Smooth muscle cell (in vitro differentiated cells): Measurements from ENCODE around the gene HPS4. TPM values are rescaled to one million over a fixed set of nuclear protein-coding genes. Genes with fewer than 3 reads are reported as not detected.
"Not testable (repeated sequence)": the region's sequence is repeated elsewhere in the genome, so short reads cannot be mapped to it uniquely, and the experiment has no call there.

Experiments used
- DNase-seq: peaks from one replicate; lab custom pipeline; 2025; ENCODE audit not compliant: unreplicated experiment; lab: John Stamatoyannopoulos, UW
- H2AFZ ChIP-seq: fragments of 200-600 bp; sonication (generic); 2 replicates; pipeline ENCODE4 v1.6.0; 2016; ENCODE audit warnings: antibody characterized with exemption, low read depth, mild to moderate bottlenecking
- H3F3A ChIP-seq: fragments of 200-600 bp; sonication (generic); 2 replicates; pipeline ENCODE4 v1.6.0; 2017; ENCODE audit warnings: antibody characterized with exemption, low read depth
- H3K27ac ChIP-seq: fragments of 200-600 bp; sonication (generic); 2 replicates; pipeline ENCODE4 v1.5.1; 2016; ENCODE audit warnings: low read depth, mild to moderate bottlenecking
- H3K27me3 ChIP-seq: fragments of 200-600 bp; sonication (generic); 2 replicates; pipeline ENCODE4 v1.6.1; 2016; ENCODE audit warnings: low read depth, mild to moderate bottlenecking
- H3K36me3 ChIP-seq: fragments of 200-600 bp; sonication (generic); 2 replicates; pipeline ENCODE4 v1.5.1; 2016; ENCODE audit warnings: low read depth
- H3K4me1 ChIP-seq: fragments of 200-600 bp; sonication (generic); 2 replicates; pipeline ENCODE4 v1.5.1; 2016; ENCODE audit warnings: low read depth
- H3K4me2 ChIP-seq: fragments of 200-600 bp; sonication (generic); 2 replicates; pipeline ENCODE4 v1.6.0; 2016; ENCODE audit warnings: mild to moderate bottlenecking
- H3K4me3 ChIP-seq: fragments of 200-600 bp; sonication (generic); 2 replicates; pipeline ENCODE4 v1.5.1; 2016; ENCODE audit warnings: mild to moderate bottlenecking
- H3K79me2 ChIP-seq: fragments of 200-600 bp; sonication (generic); 2 replicates; pipeline ENCODE4 v1.6.0; 2016; ENCODE audit warnings: low read depth, mild to moderate bottlenecking
- H3K9ac ChIP-seq: fragments of 200-600 bp; sonication (generic); 2 replicates; pipeline ENCODE4 v1.6.0; 2016; ENCODE audit warnings: low read depth
- H3K9me3 ChIP-seq: fragments of 200-600 bp; sonication (generic); replicated peaks from 2 replicates; pipeline ENCODE4 v1.5.1; 2016; ENCODE audit warnings: low read depth
- H4K20me1 ChIP-seq: fragments of 200-600 bp; sonication (generic); 2 replicates; pipeline ENCODE4 v1.6.0; 2016; ENCODE audit warnings: low read depth
- WGBS: methylation state at CpG from one replicate; pipeline ENCODE4 v1.1.7; 2016; ENCODE audit warnings: low lambda C conversion rate; 5-methylcytosine and 5-hydroxymethylcytosine counted together
- polyA plus RNA-seq: library from polyadenylated mRNA; unstranded; fragments of >200 nt; fragmentation: Nextera tagmentation; extraction: Ambion mirVana; gene quantifications from 2 replicates; pipeline ENCODE4 v1.2.1, GENCODE V29; 2016
- total RNA-seq: library from RNA; depleted of rRNA; stranded (reverse); fragments of >200 nt; gene quantifications from 2 replicates; pipeline ENCODE4 v1.2.3, GENCODE V29; 2014
- TF ChIP-seq, protein P1 (sequence below): fragments of 200-600 bp; sonication (generic); IDR thresholded peaks from 2 replicates; pipeline ENCODE4 v1.5.1; 2017; ENCODE audit warnings: borderline replicate concordance, mild to moderate bottlenecking, antibody characterized with exemption; ENCODE audit not compliant: insufficient read depth, poor library complexity, severe bottlenecking

HPS4 gene
- total RNA-seq (23.5 and 46.3 TPM in 2 replicates), polyA plus RNA-seq (18.2 and 21.2 TPM in 2 replicates)

DNA sequence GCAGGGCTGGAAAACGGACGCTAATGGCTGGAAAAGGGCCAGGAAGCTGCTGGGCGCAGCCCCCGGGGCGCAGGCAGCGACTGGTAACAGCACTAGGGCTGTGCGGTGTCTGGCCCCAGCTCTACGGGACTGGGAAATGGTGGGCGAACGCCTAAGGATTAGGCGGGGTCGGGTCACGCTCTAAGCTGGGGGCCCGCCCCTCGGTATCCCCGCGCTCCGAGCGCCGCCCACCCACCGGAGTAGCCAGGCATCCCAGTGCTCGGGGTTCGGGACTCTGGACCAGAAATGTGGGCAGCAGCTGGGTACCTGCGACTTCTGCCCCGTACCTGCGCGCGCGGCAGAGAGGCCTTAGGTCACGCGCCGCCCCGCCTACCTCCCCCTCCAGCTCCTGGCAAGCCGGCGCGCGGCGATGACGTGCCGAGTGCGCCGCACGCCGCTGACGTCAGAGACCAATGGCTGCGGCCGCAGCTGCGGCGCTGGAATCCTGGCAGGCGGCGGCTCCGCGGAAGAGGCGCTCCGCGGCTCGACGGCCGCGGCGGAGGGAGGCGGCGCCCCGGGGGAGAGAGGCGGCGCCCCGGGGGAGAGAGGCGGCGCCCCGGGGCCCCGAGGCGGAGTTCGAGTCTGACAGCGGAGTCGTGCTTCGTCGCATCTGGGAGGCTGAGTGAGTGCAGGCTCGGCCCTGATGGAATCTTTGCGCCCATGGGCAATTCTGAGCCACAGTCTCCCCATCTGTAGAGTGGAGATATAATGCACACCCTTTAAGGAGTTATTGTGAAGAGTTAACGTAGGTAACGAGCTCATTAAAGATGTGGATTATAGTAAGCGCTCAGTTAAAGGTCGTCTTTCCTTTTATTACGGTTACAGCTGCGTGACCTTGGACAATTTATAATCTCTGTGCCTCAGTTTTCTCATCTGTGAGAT is at the start of gene HPS4, which contains the start of gene SRRD:
TSS of gene HPS4 (minus strand) at position 345 of the 921 bp plus-strand sequence. CDS start 2,021 bp downstream, outside the sequence.
TSS of gene SRRD (plus strand) at position 439 of the 921 bp plus-strand sequence. CDS start at position 453, 14 bp downstream.
- H3K79me2 ChIP-seq, result peaks cover 23% of the 10 kb centered on the region
- H3K9me3 ChIP-seq, result no peaks in the 10 kb centered on the region
- peak; percentile 75 for DNase-seq
- H3F3A ChIP-seq, result peaks cover 11% of the 10 kb centered on the region
- no peaks in the 10 kb centered on the region for H3K27me3 ChIP-seq
- H3K4me2 ChIP-seq, result peak within 1 kb of the TSS; percentile 96
- no peaks in the 10 kb centered on the region for H4K20me1 ChIP-seq
- peaks cover 6% of the 10 kb centered on the region for H3K36me3 ChIP-seq
- H3K4me1 ChIP-seq, result peaks cover 25% of the 10 kb centered on the region
- peak within 1 kb of the TSS; percentile 98 for H3K27ac ChIP-seq
- H2AFZ ChIP-seq, result peak within 1 kb of the TSS; percentile 85
- WGBS, result 1% methylated on average over 65 of the region's 85 CpGs
- TF ChIP-seq, protein P1, sequence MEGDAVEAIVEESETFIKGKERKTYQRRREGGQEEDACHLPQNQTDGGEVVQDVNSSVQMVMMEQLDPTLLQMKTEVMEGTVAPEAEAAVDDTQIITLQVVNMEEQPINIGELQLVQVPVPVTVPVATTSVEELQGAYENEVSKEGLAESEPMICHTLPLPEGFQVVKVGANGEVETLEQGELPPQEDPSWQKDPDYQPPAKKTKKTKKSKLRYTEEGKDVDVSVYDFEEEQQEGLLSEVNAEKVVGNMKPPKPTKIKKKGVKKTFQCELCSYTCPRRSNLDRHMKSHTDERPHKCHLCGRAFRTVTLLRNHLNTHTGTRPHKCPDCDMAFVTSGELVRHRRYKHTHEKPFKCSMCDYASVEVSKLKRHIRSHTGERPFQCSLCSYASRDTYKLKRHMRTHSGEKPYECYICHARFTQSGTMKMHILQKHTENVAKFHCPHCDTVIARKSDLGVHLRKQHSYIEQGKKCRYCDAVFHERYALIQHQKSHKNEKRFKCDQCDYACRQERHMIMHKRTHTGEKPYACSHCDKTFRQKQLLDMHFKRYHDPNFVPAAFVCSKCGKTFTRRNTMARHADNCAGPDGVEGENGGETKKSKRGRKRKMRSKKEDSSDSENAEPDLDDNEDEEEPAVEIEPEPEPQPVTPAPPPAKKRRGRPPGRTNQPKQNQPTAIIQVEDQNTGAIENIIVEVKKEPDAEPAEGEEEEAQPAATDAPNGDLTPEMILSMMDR, result no peak
- H3K9ac ChIP-seq, result peak within 1 kb of the TSS; percentile 99
- H3K4me3 ChIP-seq, result peak within 1 kb of the TSS; percentile 84

DNA sequence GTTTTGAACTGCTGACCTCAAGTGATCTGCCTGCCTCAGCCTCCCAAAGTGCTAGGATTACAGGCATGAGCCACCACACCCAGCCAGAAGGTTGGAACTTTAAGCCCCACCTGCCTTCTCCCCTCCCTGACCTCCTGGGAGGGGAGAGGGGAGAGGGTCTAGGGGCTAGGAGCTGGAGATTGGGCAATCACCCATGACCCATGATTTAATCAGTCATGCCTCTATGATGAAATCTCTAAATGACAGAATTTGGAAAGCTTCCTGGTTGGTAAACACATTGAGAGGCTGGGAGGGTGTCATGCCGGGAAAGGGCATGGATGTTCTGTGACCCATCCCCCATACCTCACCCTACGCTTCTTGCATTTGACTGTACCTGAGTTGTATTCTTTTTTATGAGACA is 45.8 kb upstream of the HPS4 start:
- Histone ChIP-seq H3F3A (no peaks in the 10 kb centered on the region), H3K4me1 (no peaks in the 10 kb centered on the region), H3K27me3 (no peaks in the 10 kb centered on the region), H2AFZ (no peak overlapping the region), H3K4me2 (no peak overlapping the region), H3K27ac (no peak overlapping the region), H3K9me3 (no peaks in the 10 kb centered on the region), H3K4me3 (no peak overlapping the region), H4K20me1 (no peaks in the 10 kb centered on the region), H3K9ac (no peak overlapping the region), H3K79me2 (no peaks in the 10 kb centered on the region), H3K36me3 (peaks cover 15% of the 10 kb centered on the region)
- TF ChIP-seq, protein P1, result no peak
- DNase-seq, result no peak
- 100% methylated on average over 2 of the region's 2 CpGs for WGBS

GRCh38 chr22:26528518-26528917 is 44.9 kb upstream of the HPS4 start:
- not testable (repeated sequence) for DNase-seq, H3K9ac ChIP-seq, H3K4me2 ChIP-seq, H3K4me3 ChIP-seq, H2AFZ ChIP-seq, H3F3A ChIP-seq, H4K20me1 ChIP-seq, H3K9me3 ChIP-seq, H3K27me3 ChIP-seq, H3K79me2 ChIP-seq, H3K4me1 ChIP-seq, H3K27ac ChIP-seq
- WGBS, result 95% methylated on average over 9 of the region's 9 CpGs
- H3K36me3 ChIP-seq, result peaks cover 15% of the 10 kb centered on the region

DNA sequence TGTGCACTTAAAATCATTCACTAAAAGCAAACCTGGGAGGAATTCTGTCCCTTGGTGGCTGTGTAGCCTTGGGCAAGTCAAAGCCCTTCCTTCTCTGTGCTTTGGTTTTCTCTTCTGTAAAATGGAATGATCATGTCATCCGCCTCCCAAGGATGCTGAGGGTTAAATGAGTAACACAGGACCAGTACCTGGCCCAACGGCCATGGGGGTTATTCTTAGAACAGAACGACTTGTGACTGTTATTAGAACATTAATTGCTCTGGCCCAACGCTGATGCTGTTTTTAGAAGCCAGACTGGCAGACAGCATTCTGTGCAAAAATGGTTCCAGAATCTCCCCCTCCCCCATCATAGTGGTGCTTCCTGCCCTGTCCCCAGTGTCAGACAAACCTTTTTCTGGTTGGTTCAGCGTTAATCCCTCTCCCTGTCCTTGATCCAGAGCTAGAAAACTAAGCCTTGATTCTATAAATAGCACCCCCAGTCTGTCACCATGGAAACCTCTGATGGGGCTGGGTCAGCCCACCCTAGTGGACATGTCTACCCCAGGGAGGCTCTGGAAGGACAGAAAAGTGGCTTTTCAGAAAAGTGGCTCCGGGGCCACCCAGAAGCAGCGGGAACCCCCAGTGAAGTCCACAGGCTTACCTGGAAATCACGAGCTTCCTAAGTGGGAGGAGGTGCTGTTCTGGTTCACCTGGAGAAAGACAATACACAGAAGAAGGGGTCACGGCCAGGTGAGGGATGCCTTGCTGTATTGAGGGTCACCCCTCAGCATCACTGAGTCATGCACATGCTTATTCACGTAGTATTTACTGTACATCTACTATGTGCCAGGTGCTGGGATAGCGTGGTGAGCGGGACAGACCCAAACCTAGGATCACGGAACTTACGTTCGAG is 44.2 kb upstream of the HPS4 start:
- no peaks in the 10 kb centered on the region for H3K4me1 ChIP-seq
- no peaks in the 10 kb centered on the region for H3K27me3 ChIP-seq
- no peaks in the 10 kb centered on the region for H3F3A ChIP-seq
- H2AFZ ChIP-seq, result no peak overlapping the region
- no peaks in the 10 kb centered on the region for H3K9me3 ChIP-seq
- no peak overlapping the region for H3K4me2 ChIP-seq
- H3K79me2 ChIP-seq, result no peaks in the 10 kb centered on the region
- H4K20me1 ChIP-seq, result no peaks in the 10 kb centered on the region
- H3K9ac ChIP-seq, result no peak overlapping the region
- H3K36me3 ChIP-seq, result peaks cover 15% of the 10 kb centered on the region
- DNase-seq, result no peak
- no peak overlapping the region for H3K4me3 ChIP-seq
- H3K27ac ChIP-seq, result peak overlapping the region; percentile 11
- TF ChIP-seq, protein P1, result no peak
- 79% methylated on average over 15 of the region's 15 CpGs for WGBS
